ENCODE measurements around the gene GRID2. TPM values are rescaled to one million over a fixed set of nuclear protein-coding genes. Genes with fewer than 3 reads are reported as not detected.
A peak's percentile ranks its signal among the peaks of the same experiment; 100 is the strongest.

The GRID2 gene
- total RNA-seq, 1 experiment from 2014 or later: 2.2 TPM

- Histone ChIP-seq H3K27ac (ENCODE audit: low read length) (no peak overlapping the region), H3K27me3 (ENCODE audit: low read length) (no peaks in the 10 kb centered on the region), H2AFZ (ENCODE audit: low read length) (no peak overlapping the region), H3K79me2 (ENCODE audit: low read length) (no peaks in the 10 kb centered on the region), H3K36me3 (ENCODE audit: low read depth, low read length) (no peaks in the 10 kb centered on the region), H3K9me3 (ENCODE audit: low read length) (no peaks in the 10 kb centered on the region), H3K4me1 (ENCODE audit: insufficient read depth, low read length) (0 out of 2 replicates have a peak, but pooled peaks cover 5% of the 10 kb centered on the region), H4K20me1 (ENCODE audit: low read length) (no peaks in the 10 kb centered on the region), H3K4me3 (ENCODE audit: low read length) (no peak overlapping the region), H3K9me2 (replicated peaks; ENCODE audit: low read length) (no peaks in the 10 kb centered on the region), H3K4me2 (ENCODE audit: low read length) (no peak overlapping the region), H3K9ac (ENCODE audit: low read length) (no peak overlapping the region), H3F3A (ENCODE audit: low read length, unreplicated experiment) (no peaks in the 10 kb centered on the region)
- BruUV-seq (replicated peaks): no TSS peak
- DNase-seq: no peak
- intact Hi-C loops (cut with micrococcal nuclease): no loop called here
- POLR2A ChIA-PET (ENCODE audit: unreplicated experiment): no interaction called here
- CTCF ChIA-PET: no interaction called here
- ATAC-seq: no peak
- TF ChIP-seq CTCF (conservative IDR thresholded peaks at IDR 0.05; ENCODE audit: low read depth, low read length): no peak
Measured at GRCh38 chr4:92615049-92615448, 311.3 kb downstream of the GRID2 start.

- ATAC-seq (peak; percentile 77), DNase-seq (peak; percentile 55)
- H3K36me3 ChIP-seq (ENCODE audit: low read depth, low read length): no peaks in the 10 kb centered on the region
- ChIA-PET POLR2A (ENCODE audit: unreplicated experiment) (no interaction called here), CTCF (no interaction called here)
- peak overlapping the region; percentile 38 for H3K27ac ChIP-seq (ENCODE audit: low read length)
- no peaks in the 10 kb centered on the region for H3F3A ChIP-seq (ENCODE audit: low read length, unreplicated experiment)
- no peak overlapping the region for H2AFZ ChIP-seq (ENCODE audit: low read length)
- no peaks in the 10 kb centered on the region for H3K27me3 ChIP-seq (ENCODE audit: low read length)
- no peaks in the 10 kb centered on the region for H3K9me3 ChIP-seq (ENCODE audit: low read length)
- H3K4me1 ChIP-seq (ENCODE audit: insufficient read depth, low read length): 0 out of 2 replicates have a peak, but pooled peaks cover 5% of the 10 kb centered on the region
- no TSS peak for BruUV-seq (replicated peaks)
- H3K4me3 ChIP-seq (ENCODE audit: low read length): no peak overlapping the region
- TF ChIP-seq EZH2phosphoT487 (IDR thresholded peaks at IDR 0.05; ENCODE audit: borderline replicate concordance, low read length) (no peak), EZH2 (IDR thresholded peaks at IDR 0.05; ENCODE audit: low read length, unreplicated experiment) (no peak), CTCF (conservative IDR thresholded peaks at IDR 0.05; ENCODE audit: low read depth, low read length) (no peak; the same call in 1 of the 2 replicates)
- H3K9ac ChIP-seq (ENCODE audit: low read length): no peak overlapping the region
- intact Hi-C loops (cut with micrococcal nuclease): no loop called here
- peak overlapping the region; percentile 50 for H3K4me2 ChIP-seq (ENCODE audit: low read length)
- no peaks in the 10 kb centered on the region for H4K20me1 ChIP-seq (ENCODE audit: low read length)
- H3K9me2 ChIP-seq (replicated peaks; ENCODE audit: low read length): no peaks in the 10 kb centered on the region
- no peaks in the 10 kb centered on the region for H3K79me2 ChIP-seq (ENCODE audit: low read length)
Measured at GRCh38 chr4:92618968-92619367, 315.2 kb downstream of the GRID2 start.

GRCh38 chr4:92629302-92629701 is 325.5 kb downstream of the GRID2 start:
- Histone ChIP-seq H3K4me2 (ENCODE audit: low read length) (no peak overlapping the region), H3F3A (ENCODE audit: low read length, unreplicated experiment) (no peaks in the 10 kb centered on the region), H3K27me3 (ENCODE audit: low read length) (no peaks in the 10 kb centered on the region), H3K79me2 (ENCODE audit: low read length) (no peaks in the 10 kb centered on the region), H3K9ac (ENCODE audit: low read length) (no peak overlapping the region), H3K9me3 (ENCODE audit: low read length) (no peaks in the 10 kb centered on the region), H3K4me3 (ENCODE audit: low read length) (no peak overlapping the region), H3K27ac (ENCODE audit: low read length) (no peak overlapping the region), H3K4me1 (ENCODE audit: insufficient read depth, low read length) (no peaks in the 10 kb centered on the region), H2AFZ (ENCODE audit: low read length) (no peak overlapping the region), H4K20me1 (ENCODE audit: low read length) (no peaks in the 10 kb centered on the region), H3K36me3 (ENCODE audit: low read depth, low read length) (no peaks in the 10 kb centered on the region), H3K9me2 (replicated peaks; ENCODE audit: low read length) (no peaks in the 10 kb centered on the region)
- ChIA-PET CTCF (no interaction called here), POLR2A (ENCODE audit: unreplicated experiment) (no interaction called here)
- DNase-seq (no peak), ATAC-seq (no peak)
- TF ChIP-seq EZH2 (IDR thresholded peaks at IDR 0.05; ENCODE audit: low read length, unreplicated experiment) (no peak), EZH2phosphoT487 (IDR thresholded peaks at IDR 0.05; ENCODE audit: borderline replicate concordance, low read length) (no peak), CTCF (conservative IDR thresholded peaks at IDR 0.05; ENCODE audit: low read depth, low read length) (no peak)
- no TSS peak for BruUV-seq (replicated peaks)
- intact Hi-C loops (cut with micrococcal nuclease): no loop called here
